HG03575 (cell line): Measurements from ENCODE around the gene TMEM201.
"Not testable (repeated sequence)": the region's sequence is repeated elsewhere in the genome, so short reads cannot be mapped to it uniquely, and the experiment has no call there.

ENCODE experiments used
- ATAC-seq: cut with Tn5 transposase; IDR thresholded peaks from one replicate; pipeline ENCODE4 v1.9.1; 2021; ENCODE audit not compliant: unreplicated experiment, insufficient number of reproducible peaks, low FRiP score; ENCODE audit errors: extremely low read depth

TMEM201 gene

GRCh38 chr1:9588551-9589143, at the start of gene TMEM201:
TMEM201 (plus strand) TSS chr1:9588911; CDS start chr1:9588931, 20 bp downstream.
- no peak for ATAC-seq

- ATAC-seq = peak; percentile 48
Observed at GRCh38 chr1:9539165-9539828, 49.4 kb upstream of the TMEM201 start, which contains the start of gene SLC25A33. SLC25A33 (plus strand) TSS chr1:9539465; CDS start chr1:9539692, 227 bp downstream.

- ATAC-seq = no peak
Observed at GRCh38 chr1:9539829-9540550, 48.7 kb upstream of the TMEM201 start.

GRCh38 chr1:9542430-9542829, 46.3 kb upstream of the TMEM201 start:
- no peak for ATAC-seq

GRCh38 chr1:9544926-9545325, 43.8 kb upstream of the TMEM201 start:
- no peak for ATAC-seq

GRCh38 chr1:9549955-9550546, 38.7 kb upstream of the TMEM201 start:
- ATAC-seq = no peak

GRCh38 chr1:9551984-9552383, 36.7 kb upstream of the TMEM201 start:
- ATAC-seq = no peak

- no peak for ATAC-seq
Observed at GRCh38 chr1:9553736-9554144, 35.0 kb upstream of the TMEM201 start.

- no peak for ATAC-seq
Observed at GRCh38 chr1:9555942-9556341, 32.8 kb upstream of the TMEM201 start.

- no peak for ATAC-seq
Observed at GRCh38 chr1:9557624-9558023, 31.1 kb upstream of the TMEM201 start.

GRCh38 chr1:9558271-9558945, 30.3 kb upstream of the TMEM201 start:
- no peak for ATAC-seq

- ATAC-seq = no peak
Observed at GRCh38 chr1:9558946-9559545, 29.7 kb upstream of the TMEM201 start.

GRCh38 chr1:9559673-9560072, 29.0 kb upstream of the TMEM201 start:
- no peak for ATAC-seq

- not testable (repeated sequence) for ATAC-seq
Observed at GRCh38 chr1:9560090-9560489, 28.6 kb upstream of the TMEM201 start.

GRCh38 chr1:9561429-9561828, 27.3 kb upstream of the TMEM201 start:
- no peak for ATAC-seq

GRCh38 chr1:9569267-9569666, 19.4 kb upstream of the TMEM201 start:
- no peak for ATAC-seq

GRCh38 chr1:9570886-9571529, 17.7 kb upstream of the TMEM201 start:
- ATAC-seq = not testable (repeated sequence)

- no peak for ATAC-seq
Observed at GRCh38 chr1:9573723-9574122, 15.0 kb upstream of the TMEM201 start.
